Measurements from ENCODE around the gene LGALS7B. TPM values are rescaled to one million over a fixed set of nuclear protein-coding genes. Genes with fewer than 3 reads are reported as not detected.

Gene LGALS7B
- polyA plus RNA-seq, 3 donors = 1.4 TPM; not detected in 1

DNA sequence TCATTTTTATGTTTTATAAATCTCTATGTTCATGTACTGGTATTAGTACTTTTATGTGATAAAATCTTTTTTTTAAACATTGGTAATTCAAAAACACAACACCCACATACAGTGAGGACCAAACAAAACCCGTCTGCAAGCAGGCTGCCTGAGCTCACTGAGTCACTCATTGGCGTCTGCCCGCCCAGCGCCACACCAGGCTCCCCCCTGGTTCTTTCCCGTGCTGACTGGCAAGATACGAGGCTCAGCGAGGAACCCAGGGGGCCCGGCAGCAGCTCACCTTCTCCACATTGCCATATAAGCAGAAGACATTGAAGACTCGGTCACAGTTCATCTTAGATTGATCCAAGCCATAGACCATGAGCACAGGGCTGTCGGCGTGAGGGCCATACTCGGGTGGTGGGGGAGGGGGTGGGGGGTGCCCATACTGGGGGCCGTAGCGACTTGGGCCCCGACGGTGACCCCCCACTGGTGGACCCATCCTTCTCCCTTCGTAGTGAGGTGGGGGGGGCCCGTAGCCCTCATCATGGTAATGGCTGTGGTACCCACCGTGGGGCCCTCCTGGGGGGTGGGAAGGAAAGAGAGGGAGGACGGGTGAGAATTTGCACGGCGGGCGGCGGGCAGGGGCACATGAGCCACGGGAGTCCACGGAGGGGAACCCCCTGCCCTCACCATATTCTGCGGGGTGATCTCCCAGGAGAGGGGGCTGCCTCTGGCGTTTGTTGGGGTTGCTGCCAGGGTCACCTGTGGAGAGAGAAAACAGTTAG, 51.0 kb downstream of the LGALS7B start:
- DNase-seq (ENCODE audit: low read depth in 3 of 3, low spot score in 2 of 3) = no peak

DNA sequence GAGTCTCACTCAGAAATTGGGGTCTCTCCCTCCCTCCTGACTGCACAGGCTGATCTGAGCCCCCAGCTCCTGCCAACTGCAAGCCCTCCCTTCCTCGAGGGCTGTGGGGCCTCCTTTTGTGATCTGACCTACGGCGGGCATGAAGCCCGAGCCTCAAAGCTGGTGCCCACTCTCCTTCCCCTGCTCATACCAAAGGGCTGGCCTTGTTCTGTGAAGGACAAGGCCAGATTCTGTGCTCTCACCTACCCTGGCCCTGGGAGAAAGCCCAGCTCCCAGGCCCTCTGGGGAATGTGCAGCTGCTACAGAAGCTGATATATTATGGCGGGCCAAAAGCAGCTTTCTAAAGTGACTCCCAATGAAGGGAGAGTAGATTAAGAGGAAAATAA, 51.6 kb downstream of the LGALS7B start:
- DNase-seq (ENCODE audit: low read depth in 3 of 3, low spot score in 2 of 3) = no peak

Other genes with a start within 250 kb of the LGALS7B start
- gene MAP4K1, start 171.2 kb upstream of the LGALS7B start, polyA plus RNA-seq (ENCODE audit: insufficient read length in 3 of 3) = 1 to 10 TPM; 2.5 to 2.9 (median 2.6) TPM
- 100 to 1,000 TPM; 339 to 385 (median 343) TPM for gene EIF3K, start 170.0 kb upstream of the LGALS7B start, polyA plus RNA-seq (ENCODE audit: insufficient read length in 3 of 3)
- gene ACTN4, start 141.6 kb upstream of the LGALS7B start, polyA plus RNA-seq (ENCODE audit: insufficient read length in 3 of 3) = 100 to 1,000 TPM; 623 to 719 (median 641) TPM
- gene CAPN12, start 44.7 kb upstream of the LGALS7B start, polyA plus RNA-seq (ENCODE audit: insufficient read length in 3 of 3) = 1 to 10 TPM; 4.2 to 5.8 (median 4.7) TPM
- 1 to 10 TPM in 1 of 3 donors, under 1 TPM in 1, not detected in 1; 0.40 to 1.2 TPM for gene LGALS7, start 15.7 kb upstream of the LGALS7B start, polyA plus RNA-seq (ENCODE audit: insufficient read length in 3 of 3)
- 1 to 10 TPM in 2 of 3 donors, under 1 TPM in 1; 0.72 to 1.6 (median 1.1) TPM for gene LGALS4, start 23.7 kb downstream of the LGALS7B start, polyA plus RNA-seq (ENCODE audit: insufficient read length in 3 of 3)
- gene ECH1, start 42.6 kb downstream of the LGALS7B start, polyA plus RNA-seq (ENCODE audit: insufficient read length in 3 of 3) = 100 to 1,000 TPM; 144 to 168 (median 151) TPM
- gene HNRNPL, start 60.8 kb downstream of the LGALS7B start, polyA plus RNA-seq (ENCODE audit: insufficient read length in 3 of 3) = 100 to 1,000 TPM; 473 to 492 (median 480) TPM
- 1 to 10 TPM; 6.3 to 8.4 (median 6.5) TPM for gene RINL, start 89.1 kb downstream of the LGALS7B start, polyA plus RNA-seq (ENCODE audit: insufficient read length in 3 of 3)
- 10 to 100 TPM; 35.8 to 41.0 (median 38.5) TPM for gene SIRT2, start 110.4 kb downstream of the LGALS7B start, polyA plus RNA-seq (ENCODE audit: insufficient read length in 3 of 3)
- 1 to 10 TPM; 6.9 to 7.9 (median 7.7) TPM for gene NFKBIB, start 110.8 kb downstream of the LGALS7B start, polyA plus RNA-seq (ENCODE audit: insufficient read length in 3 of 3)
- gene CCER2, start 123.0 kb downstream of the LGALS7B start, polyA plus RNA-seq (ENCODE audit: insufficient read length in 3 of 3) = under 1 TPM; 0.41 to 0.65 (median 0.42) TPM
- gene SARS2, start 141.6 kb downstream of the LGALS7B start, polyA plus RNA-seq (ENCODE audit: insufficient read length in 3 of 3) = 10 to 100 TPM; 31.4 to 36.7 (median 34.6) TPM
- 10 to 100 TPM; 15.2 to 21.4 (median 15.8) TPM for gene MRPS12, start 141.7 kb downstream of the LGALS7B start, polyA plus RNA-seq (ENCODE audit: insufficient read length in 3 of 3)
- 10 to 100 TPM; 57.6 to 59.5 (median 57.6) TPM for gene FBXO17, start 186.5 kb downstream of the LGALS7B start, polyA plus RNA-seq (ENCODE audit: insufficient read length in 3 of 3)
- 1 to 10 TPM; 6.3 to 7.3 (median 7.0) TPM for gene FBXO27, start 243.3 kb downstream of the LGALS7B start, polyA plus RNA-seq (ENCODE audit: insufficient read length in 3 of 3)